Neural cell (in vitro differentiated cells): Measurements from ENCODE around the gene INPP5F. TPM values are rescaled to one million over a fixed set of nuclear protein-coding genes. Genes with fewer than 3 reads are reported as not detected.

Source experiments
- H2AFZ ChIP-seq: fragments of 200-600, 300-800 bp; sonication (generic), shearing (Covaris generic); 2 replicates; pipeline ENCODE4 v1.6.0; 2014; ENCODE audit warnings: low read depth, mild to moderate bottlenecking, antibody characterized with exemption, low read length, moderate library complexity
- H3F3A ChIP-seq: fragments of 200-600 bp; shearing (Covaris generic); 2 replicates; pipeline ENCODE4 v1.6.1; 2016; ENCODE audit warnings: mild to moderate bottlenecking, moderate library complexity, mixed read lengths, antibody characterized with exemption, low read length; ENCODE audit not compliant: insufficient read depth, poor library complexity, severe bottlenecking
- H3K27ac ChIP-seq: fragments of 200-600, 300-800 bp; sonication (generic), shearing (Covaris generic); 2 replicates; pipeline ENCODE4 v1.5.1; 2014; ENCODE audit warnings: mild to moderate bottlenecking, low read length, moderate library complexity
- H3K27me3 ChIP-seq: fragments of 300-800, 200-600 bp; sonication (generic), shearing (Covaris generic); 2 replicates; pipeline ENCODE4 v1.6.0; 2014; ENCODE audit warnings: mild to moderate bottlenecking, low read depth, low read length, moderate library complexity; ENCODE audit not compliant: insufficient read depth
- H3K36me3 ChIP-seq: fragments of 300-800, 200-600 bp; sonication (generic), shearing (Covaris generic); 2 replicates; pipeline ENCODE4 v1.5.1; 2014; ENCODE audit warnings: mild to moderate bottlenecking, antibody characterized with exemption, low read length, moderate library complexity; ENCODE audit not compliant: insufficient read depth
- H3K4me2 ChIP-seq: fragments of 300-800, 200-600 bp; sonication (generic), shearing (Covaris generic); 2 replicates; pipeline ENCODE4 v1.6.0; 2014; ENCODE audit warnings: mild to moderate bottlenecking, low read length
- H3K4me3 ChIP-seq: fragments of 300-800, 200-600 bp; sonication (generic), shearing (Covaris generic); 2 replicates; pipeline ENCODE4 v1.5.1; 2014; ENCODE audit warnings: mild to moderate bottlenecking, low read length, moderate library complexity
- H3K79me2 ChIP-seq: fragments of 200-600 bp; shearing (Covaris generic); replicated peaks from 2 replicates; pipeline ENCODE4 v1.6.0; 2014; ENCODE audit warnings: mild to moderate bottlenecking, low read length, moderate library complexity; ENCODE audit not compliant: insufficient read depth
- H3K9ac ChIP-seq: fragments of 300-800, 200-600 bp; sonication (generic), shearing (Covaris generic); 2 replicates; pipeline ENCODE4 v1.6.1; 2016; ENCODE audit warnings: mild to moderate bottlenecking, low read length, mixed read lengths
- H3K9me2 ChIP-seq: fragments of 200-600 bp; shearing (Covaris generic); 2 replicates; pipeline ENCODE4 v1.6.1; 2016; ENCODE audit warnings: mild to moderate bottlenecking, low read length, mixed read lengths; ENCODE audit not compliant: insufficient read depth
- H3K9me3 ChIP-seq: fragments of 200-600, 300-800 bp; sonication (generic), shearing (Covaris generic); 2 replicates; pipeline ENCODE4 v1.6.1; 2016; ENCODE audit warnings: mild to moderate bottlenecking, mixed run types, low read length, moderate library complexity, mixed read lengths
- H4K20me1 ChIP-seq: fragments of 200-600 bp; shearing (Covaris generic); 2 replicates; pipeline ENCODE4 v1.6.1; 2016; ENCODE audit warnings: mild to moderate bottlenecking, mixed run types; ENCODE audit not compliant: insufficient read depth
- CTCF ChIP-seq: fragments of 450-650 bp; IDR thresholded peaks from 2 replicates; pipeline ENCODE4 v1.5.1; 2014; ENCODE audit warnings: antibody characterized with exemption, mild to moderate bottlenecking, moderate library complexity; ENCODE audit not compliant: poor library complexity, severe bottlenecking
- EP300 ChIP-seq: fragments of 450-650 bp; conservative IDR thresholded peaks from 2 replicates; pipeline ENCODE4 v1.6.1; 2014; ENCODE audit warnings: antibody characterized with exemption, mild to moderate bottlenecking, moderate library complexity; ENCODE audit not compliant: poor library complexity, severe bottlenecking
- EZH2 ChIP-seq: fragments of 200-600, 300-800 bp; shearing (Covaris generic), sonication (generic); IDR thresholded peaks from 2 replicates; pipeline ENCODE4 v1.6.1; 2014; ENCODE audit warnings: antibody characterized with exemption, low read length, borderline replicate concordance, mild to moderate bottlenecking; ENCODE audit not compliant: insufficient read depth, poor library complexity, severe bottlenecking
- MXI1 ChIP-seq: fragments of 450-650 bp; conservative IDR thresholded peaks from 2 replicates; pipeline ENCODE4 v1.6.1; 2014; ENCODE audit warnings: antibody characterized with exemption, mild to moderate bottlenecking; ENCODE audit not compliant: poor library complexity, severe bottlenecking
- POLR2AphosphoS5 ChIP-seq: IDR thresholded peaks from 2 replicates; pipeline ENCODE4 v1.6.1; 2012
- RAD21 ChIP-seq: fragments of 450-650 bp; conservative IDR thresholded peaks from 2 replicates; pipeline ENCODE4 v1.6.1; 2014; ENCODE audit warnings: antibody characterized with exemption, mild to moderate bottlenecking, moderate library complexity
- REST ChIP-seq: IDR thresholded peaks from 2 replicates; pipeline ENCODE4 v1.6.1; 2012; ENCODE audit warnings: borderline replicate concordance
- SMC3 ChIP-seq: fragments of 450-650 bp; conservative IDR thresholded peaks from 2 replicates; pipeline ENCODE4 v1.6.1; 2014; ENCODE audit warnings: antibody characterized with exemption, mild to moderate bottlenecking, moderate library complexity; ENCODE audit not compliant: poor library complexity
- TAF1 ChIP-seq: IDR thresholded peaks from 2 replicates; pipeline ENCODE4 v1.6.1; 2012; ENCODE audit warnings: low read depth
- polyA plus RNA-seq: library from polyadenylated mRNA; depleted of rRNA; stranded (reverse); fragments of >200 nt; gene quantifications from 2 replicates; pipeline ENCODE4 v1.2.3, GENCODE V29; 2014

INPP5F gene
- polyA plus RNA-seq, 1 donor from 2014 or later, result 114 TPM

GRCh38 chr10:119762035-119762434 lies 36.2 kb downstream of the INPP5F start:
- no peaks in the 10 kb centered on the region for H3K79me2 ChIP-seq
- H3K9ac ChIP-seq, result no peak overlapping the region
- H3K27ac ChIP-seq, result no peak overlapping the region
- H3K36me3 ChIP-seq, result no peaks in the 10 kb centered on the region
- H3K9me3 ChIP-seq, result no peaks in the 10 kb centered on the region
- no peak overlapping the region for H2AFZ ChIP-seq
- no peak overlapping the region for H3K4me2 ChIP-seq
- no peaks in the 10 kb centered on the region for H3F3A ChIP-seq
- H3K27me3 ChIP-seq, result no peaks in the 10 kb centered on the region
- no peaks in the 10 kb centered on the region for H3K9me2 ChIP-seq
- no peak overlapping the region for H3K4me3 ChIP-seq
- TF ChIP-seq EP300, result no peak
- TF ChIP-seq RAD21, result no peak
- TF ChIP-seq SMC3, result no peak
- TF ChIP-seq REST, result no peak
- no peak for TF ChIP-seq CTCF
- TF ChIP-seq POLR2AphosphoS5, result no peak
- TF ChIP-seq TAF1, result no peak
- no peaks in the 10 kb centered on the region for H4K20me1 ChIP-seq

GRCh38 chr10:119762805-119763798 lies 37.3 kb downstream of the INPP5F start:
- Histone ChIP-seq H3F3A (no peaks in the 10 kb centered on the region), H3K27ac (no peak overlapping the region), H3K9me2 (no peaks in the 10 kb centered on the region), H4K20me1 (no peaks in the 10 kb centered on the region), H3K36me3 (no peaks in the 10 kb centered on the region), H2AFZ (no peak overlapping the region), H3K27me3 (no peaks in the 10 kb centered on the region), H3K9me3 (no peaks in the 10 kb centered on the region), H3K4me3 (no peak overlapping the region), H3K4me2 (no peak overlapping the region), H3K79me2 (no peaks in the 10 kb centered on the region), H3K9ac (no peak overlapping the region)
- no peak for TF ChIP-seq POLR2AphosphoS5
- TF ChIP-seq CTCF, result no peak
- TF ChIP-seq TAF1, result no peak
- no peak for TF ChIP-seq RAD21
- no peak for TF ChIP-seq EZH2
- no peak for TF ChIP-seq SMC3
- no peak for TF ChIP-seq EP300
- TF ChIP-seq REST, result no peak
- no peak for TF ChIP-seq MXI1
